Right cardiac atrium (tissue), 5 donors: Measurements from ENCODE around the gene STK25. TPM values are rescaled to one million over a fixed set of nuclear protein-coding genes. Genes with fewer than 3 reads are reported as not detected.

Source experiments
- ATAC-seq, 2 donors: fragments of 200-7000 bp; cut with Tn5 transposase; one replicate each; pipeline versions ENCODE4 v1.8.0 to v1.9.1; 2020; ENCODE audit warnings: moderate library complexity in 2 of 2, mild to moderate bottlenecking in 1 of 2
- DNase-seq, 3 donors: peaks; one replicate each; pipeline ENCODE4 v3.0.0-alpha.2; 2020
- H3K27ac ChIP-seq: one replicate; pipeline ENCODE4 v1.5.1; 2013; ENCODE audit warnings: mild to moderate bottlenecking, low read length, control low read depth, moderate library complexity
- H3K27me3 ChIP-seq: one replicate; pipeline ENCODE4 v1.6.1; 2013; ENCODE audit not compliant: control insufficient read depth, insufficient read depth
- H3K4me1 ChIP-seq: one replicate; pipeline ENCODE4 v1.6.1; 2013; ENCODE audit warnings: low read length; ENCODE audit not compliant: control insufficient read depth, insufficient read depth
- H3K4me3 ChIP-seq: one replicate; pipeline ENCODE4 v1.5.1; 2013; ENCODE audit warnings: low read length, control low read depth
- H3K9me3 ChIP-seq: one replicate; pipeline ENCODE4 v1.6.1; 2013; ENCODE audit warnings: low read length; ENCODE audit not compliant: control insufficient read depth
- WGBS: extraction: QIAGEN DNeasy Blood & Tissue Kit; methylation state at CpG from one replicate; pipeline ENCODE4 v1.1.7; 2013; 5-methylcytosine and 5-hydroxymethylcytosine counted together
- intact Hi-C, 4 donors: fragments of 100-400 bp; cut with DNase I; formaldehyde crosslinking; loops; one replicate each; pipeline versions ENCODE4 v1.11.0 to v1.14.0; 2022 to 2023
- long read RNA-seq, 4 donors: library from polyadenylated mRNA; unstranded; transcript quantifications; one replicate each; pipeline ENCODE4 v2.0.0, GENCODE V29; 2020 to 2021
- polyA plus RNA-seq: library from polyadenylated mRNA; stranded (reverse); fragments of 200-250 nt; gene quantifications from one replicate; pipeline ENCODE4 v1.2.3, GENCODE V29; 2013
- total RNA-seq, 4 donors: library from RNA; stranded (reverse); fragmentation: NEBNext Ultra II Directional; extraction: Animal tissue kit (Norgen Biotek cat#: 25700); gene quantifications; one replicate each; pipeline ENCODE4 v1.2.1, GENCODE V29; 2021
- donor health status: healthy with polysubstance abuse.
- donor health status: DM: no; HTN: yes; CAD: no.
- donor health status: DM: no; HTN: no; CAD: no.
- donor health status: DM: no; HTN: yes; CAD: no; lungs with severe emphysema.
- donor health status: DM: yes; HTN: yes; CAD: no.

STK25 gene
- total RNA-seq = 100 to 1,000 TPM in 1 of 4 donors, 10 to 100 TPM in 3; 84.7 to 112 (median 95.3) TPM
- polyA plus RNA-seq = 116 TPM
- long read RNA-seq, donor 1, full-length matches to known transcripts = 193 of 273 reads
- long read RNA-seq, donor 1, partial matches to known transcripts = 36 of 273 reads
- long read RNA-seq, donor 1, other reads (novel, unspliced or antisense) = 44 of 273 reads
- long read RNA-seq, donor 2, full-length matches to known transcripts = 127 of 176 reads
- long read RNA-seq, donor 2, partial matches to known transcripts = 17 of 176 reads
- long read RNA-seq, donor 2, other reads (novel, unspliced or antisense) = 32 of 176 reads
- long read RNA-seq, donor 3, full-length matches to known transcripts = 120 of 163 reads
- long read RNA-seq, donor 3, partial matches to known transcripts = 19 of 163 reads
- long read RNA-seq, donor 3, other reads (novel, unspliced or antisense) = 24 of 163 reads
- long read RNA-seq, donor 4, full-length matches to known transcripts = 152 of 192 reads
- long read RNA-seq, donor 4, partial matches to known transcripts = 10 of 192 reads
- long read RNA-seq, donor 4, other reads (novel, unspliced or antisense) = 30 of 192 reads

GRCh38 chr2:241508240-241509154 lies at the start of gene STK25:
TSS of gene STK25 (minus strand) at chr2:241508584. CDS start at chr2:241508035, 549 bp downstream.
- intact Hi-C loops = loop anchor here in 2 of 4 donors (10.0 kb wide), 1 partner anchor 126 kb away; the partner anchor contains the start of genes ATG4B (in 2 of the 2) and THAP4 (in 2 of the 2)
- peak within 1 kb of the TSS; percentile 88 for H3K4me3 ChIP-seq
- peak within 1 kb of the TSS; percentile 67 for H3K27ac ChIP-seq
- no peaks in the 10 kb centered on the region for H3K27me3 ChIP-seq
- H3K4me1 ChIP-seq = peaks cover 5% of the 10 kb centered on the region
- no peaks in the 10 kb centered on the region for H3K9me3 ChIP-seq
- under 1% methylated on average over 122 of the region's 122 CpGs for WGBS
- ATAC-seq (peak; percentile 97 to 98), DNase-seq (peak; percentile 98 to 100 (median 99))

- no peak for ATAC-seq
- Histone ChIP-seq H3K27me3 (no peaks in the 10 kb centered on the region), H3K4me1 (no peaks in the 10 kb centered on the region), H3K4me3 (no peak overlapping the region), H3K27ac (no peak overlapping the region), H3K9me3 (no peaks in the 10 kb centered on the region)
- intact Hi-C loops = no loop called here
- no peak for DNase-seq
These were observed 48.4 kb upstream of the STK25 start for GRCh38 chr2:241556746-241557145.

- Histone ChIP-seq H3K9me3 (no peaks in the 10 kb centered on the region), H3K27me3 (no peaks in the 10 kb centered on the region), H3K27ac (no peak overlapping the region), H3K4me3 (no peak overlapping the region), H3K4me1 (no peaks in the 10 kb centered on the region)
- WGBS = 55% methylated on average over 3 of the region's 3 CpGs
- ATAC-seq = no peak
- DNase-seq = peak; percentile 1 to 9 (median 3)
- intact Hi-C loops = no loop called here
These were observed 47.3 kb upstream of the STK25 start for GRCh38 chr2:241555711-241556110.

GRCh38 chr2:241554610-241555322 lies 46.4 kb upstream of the STK25 start:
- ATAC-seq (no peak), DNase-seq (peak in 1 of 3 donors; percentile 13)
- Histone ChIP-seq H3K4me1 (no peaks in the 10 kb centered on the region), H3K4me3 (no peak overlapping the region), H3K9me3 (no peaks in the 10 kb centered on the region), H3K27me3 (no peaks in the 10 kb centered on the region), H3K27ac (no peak overlapping the region)
- WGBS = 82% methylated on average over 7 of the region's 7 CpGs
- intact Hi-C loops = no loop called here

- ATAC-seq (no peak), DNase-seq (peak in 1 of 3 donors; percentile 25)
- no peaks in the 10 kb centered on the region for H3K9me3 ChIP-seq
- no peaks in the 10 kb centered on the region for H3K4me1 ChIP-seq
- intact Hi-C loops = no loop called here
- no peak overlapping the region for H3K4me3 ChIP-seq
- H3K27me3 ChIP-seq = no peaks in the 10 kb centered on the region
- no peak overlapping the region for H3K27ac ChIP-seq
- WGBS = 62% methylated on average over 6 of the region's 6 CpGs
These were observed 45.6 kb upstream of the STK25 start for GRCh38 chr2:241553981-241554380.

GRCh38 chr2:241553512-241553830 lies 45.1 kb upstream of the STK25 start:
- Histone ChIP-seq H3K27ac (no peak overlapping the region), H3K4me1 (no peaks in the 10 kb centered on the region), H3K4me3 (no peak overlapping the region), H3K27me3 (no peaks in the 10 kb centered on the region), H3K9me3 (no peaks in the 10 kb centered on the region)
- no peak for ATAC-seq
- WGBS = 76% methylated on average over 12 of the region's 12 CpGs
- peak in 1 of 3 donors; percentile 22 for DNase-seq
- intact Hi-C loops = no loop called here

- WGBS = 76% methylated on average over 33 of the region's 33 CpGs
- ATAC-seq = peak in 1 of 2 donors; percentile 33
- H3K4me3 ChIP-seq = no peak overlapping the region
- H3K4me1 ChIP-seq = no peaks in the 10 kb centered on the region
- DNase-seq = peak in 2 of 3 donors; percentile 32 to 52
- no peaks in the 10 kb centered on the region for H3K27me3 ChIP-seq
- no peak overlapping the region for H3K27ac ChIP-seq
- intact Hi-C loops = no loop called here
- H3K9me3 ChIP-seq = no peaks in the 10 kb centered on the region
These were observed 43.8 kb upstream of the STK25 start for GRCh38 chr2:241551998-241552737.

- DNase-seq (peak in 2 of 3 donors; percentile 13 to 39), ATAC-seq (no peak)
- WGBS = 68% methylated on average over 12 of the region's 12 CpGs
- Histone ChIP-seq H3K27ac (no peak overlapping the region), H3K27me3 (no peaks in the 10 kb centered on the region), H3K9me3 (no peaks in the 10 kb centered on the region), H3K4me1 (peaks cover 3% of the 10 kb centered on the region), H3K4me3 (no peak overlapping the region)
- intact Hi-C loops = no loop called here
These were observed 43.2 kb upstream of the STK25 start for GRCh38 chr2:241551599-241551997.

- H3K27ac ChIP-seq = no peak overlapping the region
- 84% methylated on average over 21 of the region's 21 CpGs for WGBS
- H3K4me1 ChIP-seq = peaks cover 3% of the 10 kb centered on the region
- ATAC-seq (no peak), DNase-seq (peak in 2 of 3 donors; percentile 36 to 53)
- H3K4me3 ChIP-seq = no peak overlapping the region
- intact Hi-C loops = no loop called here
- H3K9me3 ChIP-seq = no peaks in the 10 kb centered on the region
- H3K27me3 ChIP-seq = no peaks in the 10 kb centered on the region
These were observed 42.5 kb upstream of the STK25 start for GRCh38 chr2:241550616-241551580.
